HepG2 (cell line): ENCODE measurements around the gene CUL9. TPM values are rescaled to one million over a fixed set of nuclear protein-coding genes. Genes with fewer than 3 reads are reported as not detected.
A peak's percentile ranks its signal among the peaks of the same experiment; 100 is the strongest.

Source experiments
- AGO1 ChIP-seq: fragments of 200-400 bp; formaldehyde crosslinking; IDR thresholded peaks from 2 replicates; pipeline ENCODE4 v1.6.1; 2017; ENCODE audit warnings: mild to moderate bottlenecking, low read depth, low read length, moderate library complexity; ENCODE audit not compliant: poor library complexity, severe bottlenecking
- CREB1 ChIP-seq, 2 experiments: fragments of 450-650 bp in 1 of 2; IDR thresholded peaks; 2 replicates each; pipeline ENCODE4 v1.6.1; 2016 to 2017; ENCODE audit warnings: control low read depth in 1 of 2, mild to moderate bottlenecking in 1 of 2, missing compliant biosample characterization in 1 of 2, missing genetic modification characterization in 1 of 2
- GATAD2A ChIP-seq: IDR thresholded peaks from 2 replicates; pipeline ENCODE4 v1.6.1; 2016
- HDAC2 ChIP-seq: sonication (generic); formaldehyde crosslinking; IDR thresholded peaks from 2 replicates; pipeline ENCODE4 v1.4.0; 2020; ENCODE audit warnings: missing genetic modification reagents
- HIC2 ChIP-seq: sonication (generic); formaldehyde crosslinking; IDR thresholded peaks from 2 replicates; pipeline ENCODE4 v1.9.0; 2022; ENCODE audit warnings: low read depth, missing genetic modification reagents
- MED1 ChIP-seq: sonication (generic); formaldehyde crosslinking; IDR thresholded peaks from 2 replicates; pipeline ENCODE4 v1.4.0; 2020; ENCODE audit warnings: missing genetic modification reagents
- PLRG1 ChIP-seq: fragments of 450-650 bp; conservative IDR thresholded peaks from 2 replicates; pipeline ENCODE4 v1.6.1; 2016
- ZFP62 ChIP-seq: sonication (generic); formaldehyde crosslinking; IDR thresholded peaks from 2 replicates; pipeline ENCODE4 v1.4.0; 2020; ENCODE audit warnings: missing genetic modification reagents
- ZNF121 ChIP-seq: sonication (generic); formaldehyde crosslinking; IDR thresholded peaks from 2 replicates; pipeline ENCODE4 v1.5.0; 2020; ENCODE audit warnings: mild to moderate bottlenecking, missing genetic modification reagents
- ZNF234 ChIP-seq: sonication (generic); formaldehyde crosslinking; conservative IDR thresholded peaks from 2 replicates; pipeline ENCODE4 v1.5.1; 2020; ENCODE audit warnings: mild to moderate bottlenecking, missing genetic modification reagents
- ZNF343 ChIP-seq: sonication (generic); formaldehyde crosslinking; IDR thresholded peaks from 2 replicates; pipeline ENCODE4 v1.4.0; 2020; ENCODE audit warnings: mild to moderate bottlenecking, missing genetic modification reagents
- ZNF414 ChIP-seq: sonication (generic); formaldehyde crosslinking; IDR thresholded peaks from 2 replicates; pipeline ENCODE4 v1.5.0; 2020; ENCODE audit warnings: missing genetic modification reagents
- ZNF773 ChIP-seq: sonication (generic); formaldehyde crosslinking; IDR thresholded peaks from 2 replicates; pipeline ENCODE4 v1.4.0; 2020; ENCODE audit warnings: missing genetic modification reagents, borderline replicate concordance
- ZSCAN22 ChIP-seq: sonication (generic); formaldehyde crosslinking; IDR thresholded peaks from 2 replicates; pipeline ENCODE4 v1.4.0; 2020; ENCODE audit warnings: mild to moderate bottlenecking, missing genetic modification reagents
- polyA plus RNA-seq, 8 experiments: library from polyadenylated mRNA; depleted of rRNA in 3 of 8; stranded (reverse) in 7 of 8; unstranded in 1 of 8; fragments of >200 nt; fragmentation: Illumina TruSeq in 4 of 8; extraction: Trizol in 4 of 8; gene quantifications; 2 replicates each; pipeline versions ENCODE4 v1.2.1 to v1.2.3, GENCODE V29; 2011 to 2016; ENCODE audit warnings: low read depth in 4 of 8, missing spikeins in 1 of 8, mixed read lengths in 1 of 8; ENCODE audit not compliant: insufficient read depth in 1 of 8
- total RNA-seq, 5 experiments: library from RNA; depleted of rRNA; stranded (reverse); fragments of >200 nt; fragmentation: Illumina TruSeq; extraction: Trizol; gene quantifications; 2 replicates each; pipeline ENCODE4 v1.2.3, GENCODE V29; 2016; ENCODE audit warnings: low read depth in 1 of 5
- TF ChIP-seq, protein P1 (sequence below): sonication (generic); formaldehyde crosslinking; IDR thresholded peaks from 2 replicates; pipeline ENCODE4 v1.9.0; 2021; ENCODE audit warnings: missing genetic modification reagents, borderline replicate concordance
- TF ChIP-seq, protein P2 (sequence below): sonication (generic); formaldehyde crosslinking; IDR thresholded peaks from 2 replicates; pipeline ENCODE4 v1.4.0; 2020; ENCODE audit warnings: missing genetic modification reagents
- TF ChIP-seq, protein P3 (sequence below): sonication (generic); formaldehyde crosslinking; IDR thresholded peaks from 2 replicates; pipeline ENCODE4 v1.4.0; 2020; ENCODE audit warnings: missing genetic modification reagents, borderline replicate concordance

Gene CUL9
- total and polyA plus RNA-seq, 2 of the 13 experiments (the other 11 are each of a cell fraction or from before 2014, with no cell fraction given) = 11.4 to 13.7 TPM

DNA sequence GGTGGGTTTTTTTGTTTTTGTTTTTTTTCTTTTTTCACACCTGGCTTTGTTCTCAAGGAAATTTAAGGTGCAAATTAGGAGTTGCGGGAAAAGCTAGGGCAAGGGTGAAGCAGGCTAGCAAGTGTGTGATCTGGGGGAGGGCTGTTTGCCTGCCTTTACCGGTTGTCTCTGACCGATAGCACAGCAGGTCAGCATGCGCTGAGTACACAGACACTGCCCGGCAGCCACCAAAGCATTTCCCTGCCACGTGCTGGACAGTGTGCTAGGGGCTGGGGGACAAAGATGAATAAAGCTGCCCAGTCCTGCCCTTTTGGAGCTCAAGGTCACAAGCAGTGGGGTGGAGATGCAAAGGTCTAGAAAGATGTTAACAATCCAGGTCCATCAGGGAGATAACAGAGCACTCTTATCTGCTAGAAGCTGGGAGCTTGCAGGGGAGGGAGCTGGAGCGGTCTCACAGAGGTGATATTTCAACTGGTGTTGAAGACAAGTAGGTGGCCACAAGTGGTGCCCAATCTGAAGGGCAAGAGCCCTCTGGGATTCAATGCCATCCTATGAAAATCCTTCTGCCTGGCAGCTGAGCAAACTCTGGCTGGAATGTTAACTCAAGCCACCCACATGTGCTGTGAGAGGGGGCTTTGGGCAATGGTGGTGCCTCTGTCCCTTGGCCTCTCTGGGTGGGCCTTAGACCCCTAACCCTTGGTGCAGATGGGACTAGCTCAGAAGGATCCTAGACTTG, 85.8 kb downstream of the CUL9 start (continued):
- TF ChIP-seq ZNF414 (peak; percentile 99), AGO1 (no peak), ZNF343 (CRISPR knock-in tag) (no peak), PLRG1 (no peak), ZNF121 (CRISPR knock-in tag) (peak; percentile 95), MED1 (CRISPR knock-in tag) (peak; percentile 100), ZNF234 (peak; percentile 67; the same call in 1 of the 2 replicates), HIC2 (CRISPR knock-in tag) (peak; percentile 99), HDAC2 (CRISPR knock-in tag) (peak; percentile 100), ZNF773 (CRISPR knock-in tag) (no peak), GATAD2A (peak; percentile 100), CREB1 (IDR thresholded peaks at IDR 0.05) (peak; percentile 36), CREB1 (CRISPR knock-in tag; IDR thresholded peaks at IDR 0.05) (no peak), ZFP62 (CRISPR knock-in tag) (0 out of 2 replicates have a peak, but pooled peaks have one; percentile 63), ZSCAN22 (0 out of 2 replicates have a peak, but pooled peaks have one; percentile 65)
- TF ChIP-seq, protein P1, sequence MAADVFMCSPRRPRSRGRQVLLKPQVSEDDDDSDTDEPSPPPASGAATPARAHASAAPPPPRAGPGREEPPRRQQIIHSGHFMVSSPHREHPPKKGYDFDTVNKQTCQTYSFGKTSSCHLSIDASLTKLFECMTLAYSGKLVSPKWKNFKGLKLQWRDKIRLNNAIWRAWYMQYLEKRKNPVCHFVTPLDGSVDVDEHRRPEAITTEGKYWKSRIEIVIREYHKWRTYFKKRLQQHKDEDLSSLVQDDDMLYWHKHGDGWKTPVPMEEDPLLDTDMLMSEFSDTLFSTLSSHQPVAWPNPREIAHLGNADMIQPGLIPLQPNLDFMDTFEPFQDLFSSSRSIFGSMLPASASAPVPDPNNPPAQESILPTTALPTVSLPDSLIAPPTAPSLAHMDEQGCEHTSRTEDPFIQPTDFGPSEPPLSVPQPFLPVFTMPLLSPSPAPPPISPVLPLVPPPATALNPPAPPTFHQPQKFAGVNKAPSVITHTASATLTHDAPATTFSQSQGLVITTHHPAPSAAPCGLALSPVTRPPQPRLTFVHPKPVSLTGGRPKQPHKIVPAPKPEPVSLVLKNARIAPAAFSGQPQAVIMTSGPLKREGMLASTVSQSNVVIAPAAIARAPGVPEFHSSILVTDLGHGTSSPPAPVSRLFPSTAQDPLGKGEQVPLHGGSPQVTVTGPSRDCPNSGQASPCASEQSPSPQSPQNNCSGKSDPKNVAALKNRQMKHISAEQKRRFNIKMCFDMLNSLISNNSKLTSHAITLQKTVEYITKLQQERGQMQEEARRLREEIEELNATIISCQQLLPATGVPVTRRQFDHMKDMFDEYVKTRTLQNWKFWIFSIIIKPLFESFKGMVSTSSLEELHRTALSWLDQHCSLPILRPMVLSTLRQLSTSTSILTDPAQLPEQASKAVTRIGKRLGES (CRISPR knock-in tag) = peak; percentile 100
- TF ChIP-seq, protein P2, sequence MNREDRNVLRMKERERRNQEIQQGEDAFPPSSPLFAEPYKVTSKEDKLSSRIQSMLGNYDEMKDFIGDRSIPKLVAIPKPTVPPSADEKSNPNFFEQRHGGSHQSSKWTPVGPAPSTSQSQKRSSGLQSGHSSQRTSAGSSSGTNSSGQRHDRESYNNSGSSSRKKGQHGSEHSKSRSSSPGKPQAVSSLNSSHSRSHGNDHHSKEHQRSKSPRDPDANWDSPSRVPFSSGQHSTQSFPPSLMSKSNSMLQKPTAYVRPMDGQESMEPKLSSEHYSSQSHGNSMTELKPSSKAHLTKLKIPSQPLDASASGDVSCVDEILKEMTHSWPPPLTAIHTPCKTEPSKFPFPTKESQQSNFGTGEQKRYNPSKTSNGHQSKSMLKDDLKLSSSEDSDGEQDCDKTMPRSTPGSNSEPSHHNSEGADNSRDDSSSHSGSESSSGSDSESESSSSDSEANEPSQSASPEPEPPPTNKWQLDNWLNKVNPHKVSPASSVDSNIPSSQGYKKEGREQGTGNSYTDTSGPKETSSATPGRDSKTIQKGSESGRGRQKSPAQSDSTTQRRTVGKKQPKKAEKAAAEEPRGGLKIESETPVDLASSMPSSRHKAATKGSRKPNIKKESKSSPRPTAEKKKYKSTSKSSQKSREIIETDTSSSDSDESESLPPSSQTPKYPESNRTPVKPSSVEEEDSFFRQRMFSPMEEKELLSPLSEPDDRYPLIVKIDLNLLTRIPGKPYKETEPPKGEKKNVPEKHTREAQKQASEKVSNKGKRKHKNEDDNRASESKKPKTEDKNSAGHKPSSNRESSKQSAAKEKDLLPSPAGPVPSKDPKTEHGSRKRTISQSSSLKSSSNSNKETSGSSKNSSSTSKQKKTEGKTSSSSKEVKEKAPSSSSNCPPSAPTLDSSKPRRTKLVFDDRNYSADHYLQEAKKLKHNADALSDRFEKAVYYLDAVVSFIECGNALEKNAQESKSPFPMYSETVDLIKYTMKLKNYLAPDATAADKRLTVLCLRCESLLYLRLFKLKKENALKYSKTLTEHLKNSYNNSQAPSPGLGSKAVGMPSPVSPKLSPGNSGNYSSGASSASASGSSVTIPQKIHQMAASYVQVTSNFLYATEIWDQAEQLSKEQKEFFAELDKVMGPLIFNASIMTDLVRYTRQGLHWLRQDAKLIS (CRISPR knock-in tag) = peak; percentile 89; the same call in 1 of the 2 replicates
- TF ChIP-seq, protein P3, sequence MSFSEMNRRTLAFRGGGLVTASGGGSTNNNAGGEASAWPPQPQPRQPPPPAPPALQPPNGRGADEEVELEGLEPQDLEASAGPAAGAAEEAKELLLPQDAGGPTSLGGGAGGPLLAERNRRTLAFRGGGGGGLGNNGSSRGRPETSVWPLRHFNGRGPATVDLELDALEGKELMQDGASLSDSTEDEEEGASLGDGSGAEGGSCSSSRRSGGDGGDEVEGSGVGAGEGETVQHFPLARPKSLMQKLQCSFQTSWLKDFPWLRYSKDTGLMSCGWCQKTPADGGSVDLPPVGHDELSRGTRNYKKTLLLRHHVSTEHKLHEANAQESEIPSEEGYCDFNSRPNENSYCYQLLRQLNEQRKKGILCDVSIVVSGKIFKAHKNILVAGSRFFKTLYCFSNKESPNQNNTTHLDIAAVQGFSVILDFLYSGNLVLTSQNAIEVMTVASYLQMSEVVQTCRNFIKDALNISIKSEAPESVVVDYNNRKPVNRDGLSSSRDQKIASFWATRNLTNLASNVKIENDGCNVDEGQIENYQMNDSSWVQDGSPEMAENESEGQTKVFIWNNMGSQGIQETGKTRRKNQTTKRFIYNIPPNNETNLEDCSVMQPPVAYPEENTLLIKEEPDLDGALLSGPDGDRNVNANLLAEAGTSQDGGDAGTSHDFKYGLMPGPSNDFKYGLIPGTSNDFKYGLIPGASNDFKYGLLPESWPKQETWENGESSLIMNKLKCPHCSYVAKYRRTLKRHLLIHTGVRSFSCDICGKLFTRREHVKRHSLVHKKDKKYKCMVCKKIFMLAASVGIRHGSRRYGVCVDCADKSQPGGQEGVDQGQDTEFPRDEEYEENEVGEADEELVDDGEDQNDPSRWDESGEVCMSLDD = peak; percentile 80; the same call in 1 of the 2 replicates
